Measurements from ENCODE around the gene INPP4A.
"Not testable (repeated sequence)": the region's sequence is repeated elsewhere in the genome, so short reads cannot be mapped to it uniquely, and the experiment has no call there.

GRCh38 chr2:98435670-98436069 lies 9.0 kb upstream of the INPP4A start:
- not testable (repeated sequence) for TF ChIP-seq EZH2 (IDR thresholded peaks at IDR 0.05; ENCODE audit: borderline replicate concordance); CTCF (IDR thresholded peaks at IDR 0.05; ENCODE audit: poor library complexity); EZH2phosphoT487 (IDR thresholded peaks at IDR 0.05; ENCODE audit: low read depth, severe bottlenecking, unreplicated experiment)

Data from hepatocyte (in vitro differentiated cells).